NOMO-1 (cell line): Measurements from ENCODE around the gene PDGFB.

Experiments
- DNase-seq, 2 experiments: peaks; one replicate each; lab custom pipeline; 2025; ENCODE audit not compliant: unreplicated experiment in 2 of 2; lab: John Stamatoyannopoulos, UW

The PDGFB gene

DNA sequence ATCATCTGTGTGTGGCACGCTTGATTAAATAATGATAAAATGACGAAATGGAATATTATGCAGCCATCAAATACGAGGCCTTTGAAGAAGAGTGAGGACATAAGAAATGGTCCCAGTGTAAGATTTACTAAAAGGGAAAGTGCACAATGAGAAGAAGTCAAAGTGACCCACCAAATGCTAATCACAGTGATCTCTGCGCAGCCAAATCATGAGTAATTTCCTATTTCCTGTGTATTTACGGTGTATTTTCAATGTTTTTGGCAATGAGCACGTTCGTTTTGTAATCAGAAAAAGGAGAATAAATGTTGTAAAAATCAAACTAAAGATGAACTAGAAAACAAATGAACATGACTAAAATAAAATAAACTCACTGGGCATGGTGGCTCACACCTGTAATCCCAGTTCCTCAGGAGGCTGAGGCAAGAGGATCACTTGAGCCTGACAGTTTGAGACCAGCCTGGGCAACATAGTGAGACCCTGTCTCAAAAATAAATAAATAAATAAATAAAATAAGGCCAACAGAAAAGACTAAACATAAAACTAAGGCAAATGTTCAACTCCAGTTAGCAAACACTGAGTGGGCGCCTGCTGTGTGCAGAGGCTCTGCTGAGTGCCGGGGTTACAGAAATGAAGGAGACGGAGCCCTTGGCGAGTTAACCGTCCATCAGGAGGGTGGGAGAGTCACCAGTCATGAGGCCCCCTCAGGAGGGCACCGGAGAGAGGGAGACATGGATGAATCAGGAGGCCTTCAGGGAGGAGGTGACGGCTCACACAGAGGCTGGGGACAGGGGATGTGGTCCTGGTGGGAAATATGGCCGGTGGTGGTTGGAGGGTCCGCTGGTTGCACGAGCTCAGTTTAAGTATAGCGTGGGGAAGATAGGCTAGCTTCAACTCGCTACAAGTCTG, 66.3 kb downstream of the PDGFB start:
- DNase-seq, result no peak

- DNase-seq, result no peak
These were observed 67.0 kb downstream of the PDGFB start for GRCh38 chr22:39177791-39178190.

DNA sequence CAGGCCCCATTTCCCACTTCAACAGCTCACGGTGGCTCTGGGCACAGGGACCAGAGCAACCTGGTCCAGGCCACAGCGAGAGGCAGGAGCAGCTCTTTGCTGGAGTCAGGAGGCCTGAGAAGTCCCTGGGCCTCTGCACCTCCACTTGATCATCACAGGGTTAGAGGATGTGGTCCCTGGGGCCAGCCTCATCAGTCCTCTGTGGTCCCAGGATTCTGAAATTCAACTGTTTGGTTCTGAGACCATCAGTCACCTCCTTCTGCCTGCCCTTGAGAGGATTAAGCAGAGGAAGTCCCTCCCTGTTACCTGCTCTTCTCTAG, 67.4 kb downstream of the PDGFB start:
- DNase-seq, result no peak

- no peak for DNase-seq
These were observed 67.9 kb downstream of the PDGFB start for GRCh38 chr22:39176714-39177455.

GRCh38 chr22:39176143-39176713, 68.6 kb downstream of the PDGFB start:
- no peak for DNase-seq

GRCh38 chr22:39175353-39176142, 69.2 kb downstream of the PDGFB start:
- DNase-seq, result no peak

- no peak for DNase-seq
These were observed 70.1 kb downstream of the PDGFB start for GRCh38 chr22:39174498-39175352.

- no peak for DNase-seq
These were observed 70.8 kb downstream of the PDGFB start for GRCh38 chr22:39173787-39174497.
